ENCODE results near the gene ZNF451. TPM values are rescaled to one million over a fixed set of nuclear protein-coding genes. Genes with fewer than 3 reads are reported as not detected.

Gene ZNF451
- total and polyA plus RNA-seq, 2 experiments from 2014 or later = 15.8 to 63.4 TPM

DNA sequence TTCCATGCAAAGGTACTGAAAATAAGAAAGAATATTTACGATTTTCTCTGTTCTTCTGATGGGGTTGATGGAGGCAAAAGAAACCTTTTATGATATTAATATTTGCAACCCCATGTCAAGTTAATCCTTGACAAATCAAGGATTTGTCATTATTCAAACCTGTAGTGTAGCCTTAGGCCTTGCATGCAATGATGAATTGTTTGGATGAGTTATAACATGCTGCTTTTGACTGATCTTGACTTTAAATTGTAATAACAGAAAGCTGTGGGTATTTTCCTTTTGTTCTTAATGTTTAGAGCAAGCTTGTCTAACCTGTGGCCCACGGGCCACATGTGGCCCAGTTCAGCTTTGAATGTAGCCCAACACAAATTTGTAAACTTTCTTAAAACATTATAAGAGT is 69.1 kb downstream of the ZNF451 start:
- Histone ChIP-seq H3K4me3 (no peak overlapping the region), H2AFZ (no peak overlapping the region), H3K4me1 (ENCODE audit: insufficient read depth) (no peaks in the 10 kb centered on the region), H3K9me3 (ENCODE audit: low read depth) (no peaks in the 10 kb centered on the region), H3K27ac (no peak overlapping the region), H3K79me2 (no peaks in the 10 kb centered on the region), H3K4me2 (no peak overlapping the region), H3K36me3 (replicated peaks; ENCODE audit: insufficient read depth, low read depth) (no peaks in the 10 kb centered on the region), H4K20me1 (ENCODE audit: insufficient read depth, poor library complexity, severe bottlenecking) (no peaks in the 10 kb centered on the region), H3K9me2 (replicated peaks; ENCODE audit: insufficient read depth) (no peaks in the 10 kb centered on the region), H3K27me3 (no peaks in the 10 kb centered on the region)
- WGBS (ENCODE audit: low lambda C conversion rate, missing lambda C conversion rate) = 90% methylated on average over 2 of the region's 2 CpGs
- DNase-seq (ENCODE audit: low spot score) = no peak
- TF ChIP-seq, protein P1, sequence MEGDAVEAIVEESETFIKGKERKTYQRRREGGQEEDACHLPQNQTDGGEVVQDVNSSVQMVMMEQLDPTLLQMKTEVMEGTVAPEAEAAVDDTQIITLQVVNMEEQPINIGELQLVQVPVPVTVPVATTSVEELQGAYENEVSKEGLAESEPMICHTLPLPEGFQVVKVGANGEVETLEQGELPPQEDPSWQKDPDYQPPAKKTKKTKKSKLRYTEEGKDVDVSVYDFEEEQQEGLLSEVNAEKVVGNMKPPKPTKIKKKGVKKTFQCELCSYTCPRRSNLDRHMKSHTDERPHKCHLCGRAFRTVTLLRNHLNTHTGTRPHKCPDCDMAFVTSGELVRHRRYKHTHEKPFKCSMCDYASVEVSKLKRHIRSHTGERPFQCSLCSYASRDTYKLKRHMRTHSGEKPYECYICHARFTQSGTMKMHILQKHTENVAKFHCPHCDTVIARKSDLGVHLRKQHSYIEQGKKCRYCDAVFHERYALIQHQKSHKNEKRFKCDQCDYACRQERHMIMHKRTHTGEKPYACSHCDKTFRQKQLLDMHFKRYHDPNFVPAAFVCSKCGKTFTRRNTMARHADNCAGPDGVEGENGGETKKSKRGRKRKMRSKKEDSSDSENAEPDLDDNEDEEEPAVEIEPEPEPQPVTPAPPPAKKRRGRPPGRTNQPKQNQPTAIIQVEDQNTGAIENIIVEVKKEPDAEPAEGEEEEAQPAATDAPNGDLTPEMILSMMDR (IDR thresholded peaks at IDR 0.05; ENCODE audit: poor library complexity) = no peak
- TF ChIP-seq EZH2phosphoT487 (IDR thresholded peaks at IDR 0.05; ENCODE audit: low read depth, severe bottlenecking, unreplicated experiment) = no peak
- no peak for TF ChIP-seq EZH2 (IDR thresholded peaks at IDR 0.05; ENCODE audit: borderline replicate concordance)

DNA sequence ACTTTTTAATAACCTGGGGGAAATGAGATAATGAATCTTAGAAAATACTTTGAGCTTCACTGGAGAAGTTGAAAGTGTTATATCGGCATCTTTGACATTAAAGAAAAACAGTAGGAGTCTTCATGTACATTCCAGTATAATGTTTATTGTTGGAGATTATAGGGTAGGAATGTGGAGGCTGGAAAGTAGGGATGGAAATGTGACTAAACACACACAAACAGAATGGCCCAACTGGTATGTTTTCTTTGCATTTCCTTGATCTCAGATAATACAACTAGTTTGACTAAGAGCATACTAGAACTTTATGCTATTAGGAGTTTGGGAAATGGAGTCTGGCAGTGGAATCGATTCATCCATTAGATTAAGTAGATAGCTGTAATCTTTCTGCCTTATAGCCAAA is 72.0 kb downstream of the ZNF451 start:
- no peaks in the 10 kb centered on the region for H3K27me3 ChIP-seq
- H3K36me3 ChIP-seq (replicated peaks; ENCODE audit: insufficient read depth, low read depth) = no peaks in the 10 kb centered on the region
- no peak overlapping the region for H3K27ac ChIP-seq
- H3K4me3 ChIP-seq = no peak overlapping the region
- peaks cover 6% of the 10 kb centered on the region for H3K9me3 ChIP-seq (ENCODE audit: low read depth)
- no peak for DNase-seq (ENCODE audit: low spot score)
- no peaks in the 10 kb centered on the region for H3K4me1 ChIP-seq (ENCODE audit: insufficient read depth)
- no peaks in the 10 kb centered on the region for H3K9me2 ChIP-seq (replicated peaks; ENCODE audit: insufficient read depth)
- no peaks in the 10 kb centered on the region for H3K79me2 ChIP-seq
- TF ChIP-seq EZH2phosphoT487 (IDR thresholded peaks at IDR 0.05; ENCODE audit: low read depth, severe bottlenecking, unreplicated experiment) = no peak
- 84% methylated on average over 2 of the region's 2 CpGs for WGBS (ENCODE audit: low lambda C conversion rate, missing lambda C conversion rate)
- H2AFZ ChIP-seq = no peak overlapping the region
- H4K20me1 ChIP-seq (ENCODE audit: insufficient read depth, poor library complexity, severe bottlenecking) = no peaks in the 10 kb centered on the region
- H3K4me2 ChIP-seq = no peak overlapping the region

DNA sequence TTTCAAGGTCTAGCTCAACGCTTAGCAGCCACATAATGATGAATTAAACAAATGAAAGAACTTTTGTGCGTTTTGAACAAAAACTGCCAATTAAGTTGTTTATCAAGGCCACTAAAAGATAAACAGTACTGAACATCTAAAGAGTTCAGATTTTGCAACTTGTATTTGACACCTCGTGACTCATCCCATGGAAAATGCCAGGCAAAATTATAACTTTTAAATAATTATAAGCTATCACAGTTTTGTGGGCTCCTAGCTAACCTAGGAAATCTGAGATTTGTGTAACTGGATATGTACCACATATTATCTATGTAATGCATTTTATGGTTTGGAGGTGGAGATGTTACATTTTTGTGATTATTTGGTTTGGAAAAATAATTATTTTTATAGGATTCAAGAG is 72.5 kb downstream of the ZNF451 start:
- DNase-seq (ENCODE audit: low spot score) = no peak
- Histone ChIP-seq H4K20me1 (ENCODE audit: insufficient read depth, poor library complexity, severe bottlenecking) (no peaks in the 10 kb centered on the region), H3K27me3 (no peaks in the 10 kb centered on the region), H3K27ac (no peak overlapping the region), H3K36me3 (replicated peaks; ENCODE audit: insufficient read depth, low read depth) (no peaks in the 10 kb centered on the region), H3K9me3 (ENCODE audit: low read depth) (peaks cover 6% of the 10 kb centered on the region), H3K4me2 (no peak overlapping the region), H2AFZ (no peak overlapping the region), H3K79me2 (no peaks in the 10 kb centered on the region), H3K9me2 (replicated peaks; ENCODE audit: insufficient read depth) (no peaks in the 10 kb centered on the region), H3K4me1 (ENCODE audit: insufficient read depth) (no peaks in the 10 kb centered on the region), H3K4me3 (no peak overlapping the region)
- 89% methylated on average over 3 of the region's 3 CpGs for WGBS (ENCODE audit: low lambda C conversion rate, missing lambda C conversion rate)
- TF ChIP-seq, protein P1 (IDR thresholded peaks at IDR 0.05; ENCODE audit: poor library complexity) = no peak
- TF ChIP-seq EZH2phosphoT487 (IDR thresholded peaks at IDR 0.05; ENCODE audit: low read depth, severe bottlenecking, unreplicated experiment) (no peak), EZH2 (IDR thresholded peaks at IDR 0.05; ENCODE audit: borderline replicate concordance) (no peak)

DNA sequence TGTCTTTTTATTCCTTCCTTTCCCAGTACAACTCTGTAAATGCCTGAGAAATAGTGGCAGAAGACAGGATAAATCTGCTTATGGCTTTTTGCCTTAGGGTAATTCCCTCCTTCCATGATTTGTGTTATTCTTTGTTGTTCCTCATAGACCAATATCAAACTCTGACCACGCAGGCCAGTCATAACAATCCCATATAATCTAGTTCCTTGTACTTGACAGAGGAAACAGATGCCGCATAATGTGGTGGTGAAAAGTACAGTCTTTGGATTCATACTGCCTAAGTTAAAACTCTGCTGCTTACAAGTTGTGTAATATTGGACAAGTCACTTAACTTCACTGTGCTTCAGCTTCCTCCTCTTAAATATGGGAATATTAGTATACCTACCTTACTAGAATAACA is 74.0 kb downstream of the ZNF451 start:
- Histone ChIP-seq H3K27me3 (no peaks in the 10 kb centered on the region), H3K36me3 (replicated peaks; ENCODE audit: insufficient read depth, low read depth) (no peaks in the 10 kb centered on the region), H3K4me3 (no peak overlapping the region), H3K4me2 (no peak overlapping the region), H3K9me2 (replicated peaks; ENCODE audit: insufficient read depth) (no peaks in the 10 kb centered on the region), H3K79me2 (no peaks in the 10 kb centered on the region), H2AFZ (no peak overlapping the region), H3K4me1 (ENCODE audit: insufficient read depth) (no peaks in the 10 kb centered on the region), H3K27ac (no peak overlapping the region), H4K20me1 (ENCODE audit: insufficient read depth, poor library complexity, severe bottlenecking) (no peaks in the 10 kb centered on the region), H3K9me3 (ENCODE audit: low read depth) (peaks cover 6% of the 10 kb centered on the region)
- TF ChIP-seq, protein P1 (IDR thresholded peaks at IDR 0.05; ENCODE audit: poor library complexity) = no peak
- TF ChIP-seq EZH2 (IDR thresholded peaks at IDR 0.05; ENCODE audit: borderline replicate concordance) (no peak), EZH2phosphoT487 (IDR thresholded peaks at IDR 0.05; ENCODE audit: low read depth, severe bottlenecking, unreplicated experiment) (no peak)
- WGBS (ENCODE audit: low lambda C conversion rate, missing lambda C conversion rate) = 97% methylated on average over 2 of the region's 2 CpGs
- no peak for DNase-seq (ENCODE audit: low spot score)

All from hepatocyte (in vitro differentiated cells).